Effector memory CD8-positive, alpha-beta T cell (primary cell): ENCODE measurements around the gene FCHO1.

Experiments
- ATAC-seq: fragments of 150-1000 bp; cut with Tn5 transposase; replicated peaks from 2 replicates; pipeline ENCODE4 v1.10.0; 2021; ENCODE audit warnings: mild to moderate bottlenecking, moderate library complexity
- DNase-seq, 3 experiments: peaks; one replicate each; pipeline ENCODE4 v3.0.0; 2021
- H3K27ac Mint-ChIP-seq, 2 donors: one replicate each; pipeline ENCODE4 v1.8.0; 2022; ENCODE audit warnings: mild to moderate bottlenecking in 2 of 2, mixed read lengths in 2 of 2, moderate library complexity in 2 of 2
- H3K27me3 Mint-ChIP-seq, 2 donors: one replicate each; pipeline ENCODE4 v1.8.0; 2022; ENCODE audit warnings: mixed read lengths in 2 of 2
- H3K36me3 Mint-ChIP-seq: one replicate; pipeline ENCODE4 v1.8.0; 2022; ENCODE audit warnings: mild to moderate bottlenecking, moderate library complexity, mixed read lengths; ENCODE audit not compliant: insufficient read depth
- H3K4me1 Mint-ChIP-seq, 2 donors: one replicate each; pipeline ENCODE4 v1.8.0; 2022; ENCODE audit warnings: low read depth in 2 of 2, mixed read lengths in 2 of 2
- H3K4me3 Mint-ChIP-seq, 2 donors: one replicate each; pipeline ENCODE4 v1.8.0; 2022; ENCODE audit warnings: mild to moderate bottlenecking in 2 of 2, mixed read lengths in 2 of 2, moderate library complexity in 2 of 2
- H3K9me3 Mint-ChIP-seq, 2 donors: one replicate each; pipeline ENCODE4 v1.8.0; 2022; ENCODE audit warnings: mixed read lengths in 2 of 2

Gene FCHO1

GRCh38 chr19:17837972-17838371 lies 86.7 kb downstream of the FCHO1 start:
- Mint-ChIP-seq H3K27me3 (no peaks in the 10 kb centered on the region), H3K4me3 (no peak overlapping the region), H3K36me3 (peaks cover 76% of the 10 kb centered on the region), H3K4me1 (peaks cover 19 to 25% of the 10 kb centered on the region in 2 donors), H3K27ac (peak overlapping the region in 1 of 2 donors; percentile 79), H3K9me3 (no peaks in the 10 kb centered on the region)
- ATAC-seq (no peak), DNase-seq (no peak)
